HepG2 (cell line): ENCODE measurements around the gene HLA-DMB. TPM values are rescaled to one million over a fixed set of nuclear protein-coding genes. Genes with fewer than 3 reads are reported as not detected.

ENCODE experiments used
- CBX1 ChIP-seq: IDR thresholded peaks from one replicate; pipeline ENCODE4 v1.6.1; 2016; ENCODE audit warnings: antibody characterized with exemption, low read depth
- ESRRA ChIP-seq: sonication (generic); formaldehyde crosslinking; IDR thresholded peaks from 2 replicates; pipeline ENCODE4 v1.5.1; 2020; ENCODE audit warnings: mild to moderate bottlenecking, low read depth, missing genetic modification reagents
- FOSL1 ChIP-seq: sonication (generic); formaldehyde crosslinking; IDR thresholded peaks from 2 replicates; pipeline ENCODE4 v1.9.0; 2021; ENCODE audit warnings: missing genetic modification reagents, borderline replicate concordance
- KAT2B ChIP-seq: fragments of 150-350 bp; IDR thresholded peaks from 2 replicates; pipeline ENCODE4 v1.6.1; 2014; ENCODE audit warnings: low read depth, low read length, borderline replicate concordance
- LCORL ChIP-seq, 2 experiments: fragments of 450-650 bp in 1 of 2; sonication (generic) in 1 of 2; formaldehyde crosslinking in 1 of 2; IDR thresholded peaks; 2 replicates each; pipeline versions ENCODE4 v1.5.0 to v1.6.1; 2017 to 2020; ENCODE audit warnings: antibody characterized with exemption in 1 of 2, missing genetic modification reagents in 1 of 2
- RORA ChIP-seq: sonication (generic); formaldehyde crosslinking; IDR thresholded peaks from 2 replicates; pipeline ENCODE4 v1.5.0; 2020; ENCODE audit warnings: mild to moderate bottlenecking, missing genetic modification reagents, moderate library complexity
- SIN3B ChIP-seq: fragments of 150-350 bp; IDR thresholded peaks from 2 replicates; pipeline ENCODE4 v1.6.1; 2014; ENCODE audit warnings: low read length
- SMAD3 ChIP-seq: sonication (generic); formaldehyde crosslinking; IDR thresholded peaks from 2 replicates; pipeline ENCODE4 v1.4.0; 2020; ENCODE audit warnings: missing genetic modification reagents
- SP4 ChIP-seq: sonication (generic); formaldehyde crosslinking; IDR thresholded peaks from 2 replicates; pipeline ENCODE4 v1.8.1; 2023; ENCODE audit warnings: mild to moderate bottlenecking, missing genetic modification reagents
- TAF1 ChIP-seq: sonication (generic); formaldehyde crosslinking; IDR thresholded peaks from 2 replicates; pipeline ENCODE4 v1.4.0; 2020; ENCODE audit warnings: missing genetic modification reagents
- THAP11 ChIP-seq: IDR thresholded peaks from 2 replicates; pipeline ENCODE4 v1.6.1; 2016; ENCODE audit warnings: missing biosample characterization, missing genetic modification reagents
- ZBTB25 ChIP-seq: IDR thresholded peaks from 2 replicates; pipeline ENCODE4 v1.6.1; 2018; ENCODE audit warnings: missing genetic modification reagents
- ZMAT3 ChIP-seq: sonication (generic); formaldehyde crosslinking; conservative IDR thresholded peaks from 2 replicates; pipeline ENCODE4 v1.7.0; 2021; ENCODE audit warnings: missing genetic modification reagents
- ZNF143 ChIP-seq: sonication (generic); formaldehyde crosslinking; IDR thresholded peaks from 2 replicates; pipeline ENCODE4 v1.4.0; 2020; ENCODE audit warnings: missing genetic modification reagents
- ZNF274 ChIP-seq: sonication (generic); formaldehyde crosslinking; IDR thresholded peaks from 2 replicates; pipeline ENCODE4 v1.5.1; 2020; ENCODE audit warnings: mild to moderate bottlenecking, missing genetic modification reagents
- ZNF691 ChIP-seq: sonication (generic); formaldehyde crosslinking; IDR thresholded peaks from 2 replicates; pipeline ENCODE4 v1.4.0; 2020; ENCODE audit warnings: missing genetic modification reagents, low read depth, mild to moderate bottlenecking, borderline replicate concordance
- ZNF703 ChIP-seq: sonication (generic); formaldehyde crosslinking; IDR thresholded peaks from 2 replicates; pipeline ENCODE4 v1.5.1; 2020; ENCODE audit warnings: missing genetic modification reagents, mild to moderate bottlenecking, moderate library complexity, borderline replicate concordance
- polyA plus RNA-seq, 8 experiments: library from polyadenylated mRNA; depleted of rRNA in 3 of 8; stranded (reverse) in 7 of 8; unstranded in 1 of 8; fragments of >200 nt; fragmentation: Illumina TruSeq in 4 of 8; extraction: Trizol in 4 of 8; gene quantifications; 2 replicates each; pipeline versions ENCODE4 v1.2.1 to v1.2.3, GENCODE V29; 2011 to 2016; ENCODE audit warnings: low read depth in 4 of 8, missing spikeins in 1 of 8, mixed read lengths in 1 of 8; ENCODE audit not compliant: insufficient read depth in 1 of 8
- total RNA-seq, 5 experiments: library from RNA; depleted of rRNA; stranded (reverse); fragments of >200 nt; fragmentation: Illumina TruSeq; extraction: Trizol; gene quantifications; 2 replicates each; pipeline ENCODE4 v1.2.3, GENCODE V29; 2016; ENCODE audit warnings: low read depth in 1 of 5
- TF ChIP-seq, protein P1 (sequence below): sonication (generic); formaldehyde crosslinking; IDR thresholded peaks from 2 replicates; pipeline ENCODE4 v1.9.0; 2022; ENCODE audit warnings: missing genetic modification reagents, mild to moderate bottlenecking, borderline replicate concordance
- TF ChIP-seq, protein P2 (sequence below): sonication (generic); formaldehyde crosslinking; IDR thresholded peaks from 2 replicates; pipeline ENCODE4 v1.4.0; 2020; ENCODE audit warnings: missing genetic modification reagents, mild to moderate bottlenecking, borderline replicate concordance
- TF ChIP-seq, protein P3 (sequence below): sonication (generic); formaldehyde crosslinking; IDR thresholded peaks from 2 replicates; pipeline ENCODE4 v1.5.0; 2020; ENCODE audit warnings: missing genetic modification reagents

The HLA-DMB gene
- total and polyA plus RNA-seq, 2 of the 13 experiments (the other 11 are each of a cell fraction or from before 2014, with no cell fraction given), result not detected

DNA sequence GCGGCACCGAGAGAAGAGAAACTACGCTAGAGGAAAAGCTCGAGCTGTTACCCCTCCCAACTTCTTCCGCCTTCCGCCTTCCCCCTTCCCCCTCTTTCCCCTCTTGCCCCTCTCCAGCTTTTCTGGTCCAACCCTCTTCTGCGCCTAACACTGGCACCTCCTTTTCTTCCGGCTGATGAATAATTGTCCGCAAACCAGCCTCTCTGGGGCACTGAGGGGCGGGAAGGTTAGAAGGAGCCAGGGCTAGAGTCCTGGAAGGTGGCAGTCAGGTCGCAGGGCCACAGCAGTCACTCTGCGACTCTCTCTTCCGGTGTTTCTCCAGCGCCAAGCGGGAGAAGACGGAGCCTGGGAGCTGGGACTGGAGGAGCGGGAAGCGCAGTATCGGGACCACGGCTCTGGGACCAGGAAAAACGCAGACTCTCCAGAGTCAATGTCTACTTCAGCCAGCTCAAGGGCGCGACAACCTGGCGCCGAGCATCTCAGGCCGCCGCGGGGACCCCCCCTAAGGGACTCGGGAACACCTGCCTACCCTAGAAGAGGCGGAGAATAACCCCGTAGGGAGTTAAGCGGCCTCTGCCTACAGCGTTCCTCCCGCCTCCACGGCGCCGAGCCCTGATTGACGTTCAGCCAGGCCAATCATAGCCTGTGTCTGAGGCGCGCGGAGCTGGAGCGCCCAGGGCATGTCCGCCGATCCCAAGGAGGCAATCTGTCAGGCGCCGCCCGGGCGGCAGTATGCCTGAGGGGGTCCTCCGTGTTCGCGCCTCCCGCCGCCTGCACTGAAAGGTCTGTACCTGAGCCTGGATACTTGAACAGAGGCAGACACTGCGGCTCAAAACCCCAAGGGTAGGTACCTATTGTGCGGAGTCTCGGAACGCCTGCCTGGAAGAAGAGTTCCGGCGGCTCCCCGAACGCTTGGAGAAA is 46.5 kb downstream of the HLA-DMB start (continued):
- no peak for TF ChIP-seq ESRRA (CRISPR knock-in tag)
- TF ChIP-seq ZBTB25 (CRISPR knock-in tag), result peak; percentile 66
- TF ChIP-seq SIN3B, result no peak
- peak; percentile 77; the same call in 1 of the 2 replicates for TF ChIP-seq SMAD3 (CRISPR knock-in tag)
- no peak for TF ChIP-seq ZNF143
- peak; percentile 17; the same call in 1 of the 2 replicates for TF ChIP-seq ZNF691 (CRISPR knock-in tag)
- no peak for TF ChIP-seq KAT2B
- TF ChIP-seq TAF1 (CRISPR knock-in tag), result peak; percentile 94
- TF ChIP-seq, protein P1, sequence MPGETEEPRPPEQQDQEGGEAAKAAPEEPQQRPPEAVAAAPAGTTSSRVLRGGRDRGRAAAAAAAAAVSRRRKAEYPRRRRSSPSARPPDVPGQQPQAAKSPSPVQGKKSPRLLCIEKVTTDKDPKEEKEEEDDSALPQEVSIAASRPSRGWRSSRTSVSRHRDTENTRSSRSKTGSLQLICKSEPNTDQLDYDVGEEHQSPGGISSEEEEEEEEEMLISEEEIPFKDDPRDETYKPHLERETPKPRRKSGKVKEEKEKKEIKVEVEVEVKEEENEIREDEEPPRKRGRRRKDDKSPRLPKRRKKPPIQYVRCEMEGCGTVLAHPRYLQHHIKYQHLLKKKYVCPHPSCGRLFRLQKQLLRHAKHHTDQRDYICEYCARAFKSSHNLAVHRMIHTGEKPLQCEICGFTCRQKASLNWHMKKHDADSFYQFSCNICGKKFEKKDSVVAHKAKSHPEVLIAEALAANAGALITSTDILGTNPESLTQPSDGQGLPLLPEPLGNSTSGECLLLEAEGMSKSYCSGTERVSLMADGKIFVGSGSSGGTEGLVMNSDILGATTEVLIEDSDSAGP (CRISPR knock-in tag), result peak; percentile 86
- TF ChIP-seq THAP11 (CRISPR knock-in tag), result peak; percentile 78
- peak; percentile 57; the same call in 1 of the 2 replicates for TF ChIP-seq SP4 (CRISPR knock-in tag)
- TF ChIP-seq FOSL1 (CRISPR knock-in tag), result no peak
- no peak for TF ChIP-seq CBX1
- TF ChIP-seq, protein P2, sequence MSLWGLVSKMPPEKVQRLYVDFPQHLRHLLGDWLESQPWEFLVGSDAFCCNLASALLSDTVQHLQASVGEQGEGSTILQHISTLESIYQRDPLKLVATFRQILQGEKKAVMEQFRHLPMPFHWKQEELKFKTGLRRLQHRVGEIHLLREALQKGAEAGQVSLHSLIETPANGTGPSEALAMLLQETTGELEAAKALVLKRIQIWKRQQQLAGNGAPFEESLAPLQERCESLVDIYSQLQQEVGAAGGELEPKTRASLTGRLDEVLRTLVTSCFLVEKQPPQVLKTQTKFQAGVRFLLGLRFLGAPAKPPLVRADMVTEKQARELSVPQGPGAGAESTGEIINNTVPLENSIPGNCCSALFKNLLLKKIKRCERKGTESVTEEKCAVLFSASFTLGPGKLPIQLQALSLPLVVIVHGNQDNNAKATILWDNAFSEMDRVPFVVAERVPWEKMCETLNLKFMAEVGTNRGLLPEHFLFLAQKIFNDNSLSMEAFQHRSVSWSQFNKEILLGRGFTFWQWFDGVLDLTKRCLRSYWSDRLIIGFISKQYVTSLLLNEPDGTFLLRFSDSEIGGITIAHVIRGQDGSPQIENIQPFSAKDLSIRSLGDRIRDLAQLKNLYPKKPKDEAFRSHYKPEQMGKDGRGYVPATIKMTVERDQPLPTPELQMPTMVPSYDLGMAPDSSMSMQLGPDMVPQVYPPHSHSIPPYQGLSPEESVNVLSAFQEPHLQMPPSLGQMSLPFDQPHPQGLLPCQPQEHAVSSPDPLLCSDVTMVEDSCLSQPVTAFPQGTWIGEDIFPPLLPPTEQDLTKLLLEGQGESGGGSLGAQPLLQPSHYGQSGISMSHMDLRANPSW (CRISPR knock-in tag), result peak; percentile 56; the same call in 1 of the 2 replicates
- TF ChIP-seq, protein P3, sequence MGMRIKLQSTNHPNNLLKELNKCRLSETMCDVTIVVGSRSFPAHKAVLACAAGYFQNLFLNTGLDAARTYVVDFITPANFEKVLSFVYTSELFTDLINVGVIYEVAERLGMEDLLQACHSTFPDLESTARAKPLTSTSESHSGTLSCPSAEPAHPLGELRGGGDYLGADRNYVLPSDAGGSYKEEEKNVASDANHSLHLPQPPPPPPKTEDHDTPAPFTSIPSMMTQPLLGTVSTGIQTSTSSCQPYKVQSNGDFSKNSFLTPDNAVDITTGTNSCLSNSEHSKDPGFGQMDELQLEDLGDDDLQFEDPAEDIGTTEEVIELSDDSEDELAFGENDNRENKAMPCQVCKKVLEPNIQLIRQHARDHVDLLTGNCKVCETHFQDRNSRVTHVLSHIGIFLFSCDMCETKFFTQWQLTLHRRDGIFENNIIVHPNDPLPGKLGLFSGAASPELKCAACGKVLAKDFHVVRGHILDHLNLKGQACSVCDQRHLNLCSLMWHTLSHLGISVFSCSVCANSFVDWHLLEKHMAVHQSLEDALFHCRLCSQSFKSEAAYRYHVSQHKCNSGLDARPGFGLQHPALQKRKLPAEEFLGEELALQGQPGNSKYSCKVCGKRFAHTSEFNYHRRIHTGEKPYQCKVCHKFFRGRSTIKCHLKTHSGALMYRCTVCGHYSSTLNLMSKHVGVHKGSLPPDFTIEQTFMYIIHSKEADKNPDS, result no peak
- no peak for TF ChIP-seq LCORL (IDR thresholded peaks at IDR 0.05)
- TF ChIP-seq LCORL (CRISPR knock-in tag; IDR thresholded peaks at IDR 0.05), result 0 out of 2 replicates have a peak, but pooled peaks have one; percentile 29
- peak; percentile 94 for TF ChIP-seq ZNF274 (CRISPR knock-in tag)
- no peak; the same call in 1 of the 2 replicates for TF ChIP-seq ZMAT3 (CRISPR knock-in tag)
- no peak; the same call in 1 of the 2 replicates for TF ChIP-seq ZNF703 (CRISPR knock-in tag)
- no peak for TF ChIP-seq RORA
